Measurements from ENCODE around the gene NPAS3. TPM values are rescaled to one million over a fixed set of nuclear protein-coding genes. Genes with fewer than 3 reads are reported as not detected.

NPAS3 gene
- total RNA-seq, 1 experiment from 2014 or later: 0.35 TPM

DNA sequence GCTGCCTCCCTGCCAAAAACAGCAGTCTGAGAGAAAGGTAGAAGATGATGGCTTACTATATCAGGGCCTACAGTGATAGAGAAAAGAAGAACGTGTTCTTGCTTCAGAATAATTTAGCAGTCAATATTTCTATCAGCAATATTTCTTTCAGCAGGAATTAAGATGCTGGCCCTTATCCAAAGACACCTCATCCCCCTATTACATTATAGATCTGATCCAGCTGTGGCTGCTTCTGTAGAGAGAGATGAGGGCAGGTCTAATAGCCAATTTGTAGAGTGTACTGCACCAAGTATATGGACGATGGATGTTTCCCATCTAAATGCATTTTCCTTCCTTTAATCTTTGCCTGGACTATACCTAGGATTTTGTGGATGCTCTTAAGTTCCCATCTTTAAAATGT lies 451.7 kb downstream of the NPAS3 start:
- H3K4me3 Mint-ChIP-seq (ENCODE audit: unreplicated experiment): no peak overlapping the region
- POLR2A ChIA-PET: no interaction called here
- no peaks in the 10 kb centered on the region for H3K4me1 Mint-ChIP-seq (ENCODE audit: insufficient read depth, unreplicated experiment)
- no peaks in the 10 kb centered on the region for H3K36me3 Mint-ChIP-seq (ENCODE audit: insufficient read depth, unreplicated experiment)
- intact Hi-C loops (cut with micrococcal nuclease): no loop called here
- no peak for TF ChIP-seq CTCF (IDR thresholded peaks at IDR 0.05; ENCODE audit: unreplicated experiment)
- no peak overlapping the region for H3K27ac Mint-ChIP-seq (ENCODE audit: low read depth, unreplicated experiment)
- H3K9me3 Mint-ChIP-seq (ENCODE audit: unreplicated experiment): no peaks in the 10 kb centered on the region
- no peak for DNase-seq (ENCODE audit: unreplicated experiment)
- CTCF ChIA-PET: no interaction called here
- no peaks in the 10 kb centered on the region for H3K27me3 Mint-ChIP-seq (ENCODE audit: insufficient read depth, unreplicated experiment)
- BruUV-seq (replicated peaks): no TSS peak

DNA sequence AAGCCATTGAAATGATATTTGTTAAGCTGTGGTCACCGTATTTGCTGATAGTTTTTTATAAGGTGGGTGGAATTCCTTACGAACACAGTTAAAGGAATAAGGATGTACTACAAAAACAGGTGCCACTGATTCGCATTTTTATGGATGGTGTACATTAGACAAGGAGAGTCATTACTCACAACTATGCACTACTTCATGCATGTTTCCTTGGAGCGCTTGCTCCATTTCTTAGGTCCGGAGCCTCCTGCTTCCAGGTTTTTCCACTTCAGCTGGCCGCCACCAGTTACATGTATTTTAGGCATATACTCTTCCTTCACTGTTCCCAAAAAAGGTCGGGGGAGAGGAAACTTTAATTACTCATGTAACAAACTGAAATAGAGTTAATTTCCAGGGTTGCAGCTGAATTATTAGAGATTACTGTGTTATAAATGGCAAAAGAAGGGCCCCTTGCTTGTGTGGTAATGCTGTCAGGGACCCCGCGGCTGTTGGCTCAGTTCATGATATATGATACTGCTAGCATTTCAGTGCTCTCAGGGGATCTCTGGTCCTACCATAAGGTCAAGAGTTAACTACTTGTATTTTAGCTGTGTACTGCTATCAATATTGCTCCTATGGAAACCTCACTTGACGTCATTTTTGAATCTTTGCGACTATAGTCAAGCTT lies 454.7 kb downstream of the NPAS3 start:
- no TSS peak for BruUV-seq (replicated peaks)
- CTCF ChIA-PET: interaction anchor here (0.6 to 1.2 kb wide), 2 partner anchors 85 to 138 kb away, joined by 3 to 4 read pairs; no protein-coding TSS in a partner anchor
- intact Hi-C loops (cut with micrococcal nuclease): no loop called here
- no peak for DNase-seq (ENCODE audit: unreplicated experiment)
- TF ChIP-seq CTCF (IDR thresholded peaks at IDR 0.05; ENCODE audit: unreplicated experiment): no peak
- Mint-ChIP-seq H3K9me3 (ENCODE audit: unreplicated experiment) (no peaks in the 10 kb centered on the region), H3K27me3 (ENCODE audit: insufficient read depth, unreplicated experiment) (no peaks in the 10 kb centered on the region), H3K4me3 (ENCODE audit: unreplicated experiment) (no peak overlapping the region), H3K36me3 (ENCODE audit: insufficient read depth, unreplicated experiment) (no peaks in the 10 kb centered on the region), H3K4me1 (ENCODE audit: insufficient read depth, unreplicated experiment) (no peaks in the 10 kb centered on the region), H3K27ac (ENCODE audit: low read depth, unreplicated experiment) (no peak overlapping the region)
- POLR2A ChIA-PET: no interaction called here

DNA sequence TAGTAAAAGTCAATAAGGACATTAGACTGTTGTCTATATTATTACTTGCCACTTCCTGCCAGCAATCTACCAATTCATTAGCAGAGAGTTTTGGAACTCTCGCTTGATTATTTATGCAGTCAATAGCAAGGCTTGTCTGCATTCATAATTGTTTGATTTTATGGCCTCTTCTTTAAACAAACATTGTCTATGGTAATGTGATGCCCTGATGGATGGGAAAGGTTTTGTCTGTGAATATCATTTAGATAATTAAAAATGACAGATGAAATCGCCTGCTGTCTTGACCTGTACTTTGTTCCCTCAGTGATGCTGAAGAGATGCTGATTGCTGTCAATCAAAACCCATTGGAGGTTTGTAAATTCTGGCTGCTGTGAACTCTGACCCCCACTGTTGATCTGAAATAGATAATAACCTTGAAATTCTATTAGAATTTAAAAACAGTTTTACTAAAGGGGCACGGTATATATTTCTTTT lies 455.3 kb downstream of the NPAS3 start:
- no peak for TF ChIP-seq CTCF (IDR thresholded peaks at IDR 0.05; ENCODE audit: unreplicated experiment)
- H3K9me3 Mint-ChIP-seq (ENCODE audit: unreplicated experiment): no peaks in the 10 kb centered on the region
- ChIA-PET POLR2A (no interaction called here), CTCF (no interaction called here)
- intact Hi-C loops (cut with micrococcal nuclease): no loop called here
- H3K4me3 Mint-ChIP-seq (ENCODE audit: unreplicated experiment): no peak overlapping the region
- H3K4me1 Mint-ChIP-seq (ENCODE audit: insufficient read depth, unreplicated experiment): no peaks in the 10 kb centered on the region
- H3K27ac Mint-ChIP-seq (ENCODE audit: low read depth, unreplicated experiment): no peak overlapping the region
- no peaks in the 10 kb centered on the region for H3K27me3 Mint-ChIP-seq (ENCODE audit: insufficient read depth, unreplicated experiment)
- no peaks in the 10 kb centered on the region for H3K36me3 Mint-ChIP-seq (ENCODE audit: insufficient read depth, unreplicated experiment)
- BruUV-seq (replicated peaks): no TSS peak
- no peak for DNase-seq (ENCODE audit: unreplicated experiment)

DNA sequence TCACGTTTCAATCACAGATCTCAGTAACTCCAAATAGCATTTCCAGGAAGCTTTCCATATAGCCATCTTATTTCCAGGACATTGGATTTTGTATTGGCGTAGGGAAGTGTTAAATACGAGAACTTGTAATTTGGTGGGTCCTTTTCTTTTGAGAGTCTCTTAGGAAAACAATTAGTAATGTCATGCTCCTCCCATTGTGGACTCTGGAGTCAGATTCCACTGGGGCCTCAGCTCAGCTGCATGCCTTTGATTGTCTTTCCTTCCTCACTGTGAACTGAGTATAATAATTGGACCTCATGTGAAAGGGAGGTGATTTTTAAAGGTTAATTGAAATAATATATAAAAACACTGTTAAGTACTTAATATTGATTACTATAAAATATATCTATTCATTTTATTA lies 462.6 kb downstream of the NPAS3 start:
- DNase-seq (ENCODE audit: unreplicated experiment): no peak
- BruUV-seq (replicated peaks): no TSS peak
- TF ChIP-seq CTCF (IDR thresholded peaks at IDR 0.05; ENCODE audit: unreplicated experiment): no peak
- Mint-ChIP-seq H3K27ac (ENCODE audit: low read depth, unreplicated experiment) (no peak overlapping the region), H3K4me1 (ENCODE audit: insufficient read depth, unreplicated experiment) (peaks cover 6% of the 10 kb centered on the region), H3K36me3 (ENCODE audit: insufficient read depth, unreplicated experiment) (no peaks in the 10 kb centered on the region), H3K4me3 (ENCODE audit: unreplicated experiment) (no peak overlapping the region), H3K27me3 (ENCODE audit: insufficient read depth, unreplicated experiment) (no peaks in the 10 kb centered on the region), H3K9me3 (ENCODE audit: unreplicated experiment) (no peaks in the 10 kb centered on the region)
- ChIA-PET POLR2A (no interaction called here), CTCF (no interaction called here)
- intact Hi-C loops (cut with micrococcal nuclease): no loop called here
